GM19035 (cell line): ENCODE results near the gene RHOG.
A peak's percentile ranks its signal among the peaks of the same experiment; 100 is the strongest.
"Not testable (repeated sequence)": the region's sequence is repeated elsewhere in the genome, so short reads cannot be mapped to it uniquely, and the experiment has no call there.

Experiments
- ATAC-seq: cut with Tn5 transposase; IDR thresholded peaks from one replicate; pipeline ENCODE4 v1.9.1; 2021; ENCODE audit not compliant: unreplicated experiment

Gene RHOG

GRCh38 chr11:3840870-3841425, at the start of gene RHOG:
Gene RHOG (minus strand): TSS chr11:3840959. CDS start chr11:3828138, 12,821 bp downstream.
- ATAC-seq: peak; percentile 40

GRCh38 chr11:3890014-3890413, 49.3 kb upstream of the RHOG start:
- no peak for ATAC-seq

- ATAC-seq: no peak
Observed at GRCh38 chr11:3888876-3889275, 48.1 kb upstream of the RHOG start.

- no peak for ATAC-seq
Observed at GRCh38 chr11:3886985-3887384, 46.2 kb upstream of the RHOG start.

GRCh38 chr11:3885855-3886254, 45.1 kb upstream of the RHOG start:
- ATAC-seq: no peak

- ATAC-seq: no peak
Observed at GRCh38 chr11:3882655-3883054, 41.9 kb upstream of the RHOG start.

GRCh38 chr11:3880724-3881123, 40.0 kb upstream of the RHOG start:
- ATAC-seq: peak; percentile 48

DNA sequence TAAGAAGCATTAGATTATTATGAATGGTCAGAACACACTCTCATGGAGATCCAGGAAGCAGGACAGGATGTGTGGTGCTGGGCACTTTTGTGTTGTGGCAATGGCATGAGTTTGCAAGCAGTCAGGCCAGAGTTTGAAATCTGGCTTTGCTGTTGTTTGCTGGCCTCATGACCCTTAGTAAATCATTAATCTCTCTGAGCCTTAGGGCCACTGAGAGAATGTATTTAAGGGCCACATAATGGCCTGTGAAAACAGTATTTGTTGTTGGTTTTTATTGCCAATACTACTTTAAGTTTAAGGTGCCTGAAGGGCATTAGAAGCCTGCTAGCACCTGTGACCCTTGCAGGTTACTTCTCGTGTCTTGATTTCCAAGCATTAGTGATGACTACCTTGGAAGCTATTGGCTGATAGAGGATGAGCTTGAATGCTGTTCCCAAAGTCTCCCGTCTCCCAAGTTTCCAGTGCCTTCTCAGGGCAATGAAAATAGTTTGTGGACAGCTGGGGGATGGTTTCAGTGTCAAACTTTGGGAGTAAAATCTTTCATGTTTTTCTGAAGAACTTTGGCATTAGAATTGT, 39.3 kb upstream of the RHOG start:
- peak; percentile 29 for ATAC-seq

- peak; percentile 45 for ATAC-seq
Observed at GRCh38 chr11:3879216-3879966, 38.6 kb upstream of the RHOG start.

GRCh38 chr11:3878258-3878584, 37.5 kb upstream of the RHOG start:
- ATAC-seq: no peak

- ATAC-seq: no peak
Observed at GRCh38 chr11:3877364-3878257, 36.9 kb upstream of the RHOG start.

- ATAC-seq: no peak
Observed at GRCh38 chr11:3876613-3877012, 35.9 kb upstream of the RHOG start.

DNA sequence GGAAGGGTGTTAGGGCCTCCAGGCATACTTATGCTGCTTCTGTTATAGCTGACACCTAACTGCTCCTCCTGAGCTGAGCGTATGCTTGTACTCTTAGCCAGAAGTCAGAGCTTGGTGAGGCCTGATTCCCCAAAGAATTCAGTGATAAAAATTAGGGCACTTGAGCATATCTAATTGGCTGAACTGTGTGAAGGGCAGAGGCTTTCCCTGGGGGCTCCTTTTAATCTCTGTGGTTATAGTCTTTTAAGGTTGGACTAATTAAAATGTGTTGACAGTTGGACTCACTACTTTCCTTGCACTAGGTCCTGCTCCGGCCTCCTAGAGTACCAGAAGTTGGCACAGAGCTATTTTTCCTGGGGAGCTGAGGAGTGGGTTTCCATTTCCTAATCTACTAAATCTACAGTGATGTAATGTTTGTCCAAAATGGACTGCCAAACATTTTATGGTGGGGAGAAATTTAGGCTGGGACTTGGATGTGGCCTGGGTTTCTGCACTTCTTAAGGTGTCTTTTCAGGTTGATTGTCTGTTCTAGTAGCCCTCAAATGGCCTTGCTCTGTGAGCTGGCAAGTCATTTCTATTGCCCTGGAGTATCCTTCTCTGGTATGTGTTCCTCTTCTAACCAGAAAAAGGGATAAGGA, 33.1 kb upstream of the RHOG start:
- ATAC-seq: no peak

DNA sequence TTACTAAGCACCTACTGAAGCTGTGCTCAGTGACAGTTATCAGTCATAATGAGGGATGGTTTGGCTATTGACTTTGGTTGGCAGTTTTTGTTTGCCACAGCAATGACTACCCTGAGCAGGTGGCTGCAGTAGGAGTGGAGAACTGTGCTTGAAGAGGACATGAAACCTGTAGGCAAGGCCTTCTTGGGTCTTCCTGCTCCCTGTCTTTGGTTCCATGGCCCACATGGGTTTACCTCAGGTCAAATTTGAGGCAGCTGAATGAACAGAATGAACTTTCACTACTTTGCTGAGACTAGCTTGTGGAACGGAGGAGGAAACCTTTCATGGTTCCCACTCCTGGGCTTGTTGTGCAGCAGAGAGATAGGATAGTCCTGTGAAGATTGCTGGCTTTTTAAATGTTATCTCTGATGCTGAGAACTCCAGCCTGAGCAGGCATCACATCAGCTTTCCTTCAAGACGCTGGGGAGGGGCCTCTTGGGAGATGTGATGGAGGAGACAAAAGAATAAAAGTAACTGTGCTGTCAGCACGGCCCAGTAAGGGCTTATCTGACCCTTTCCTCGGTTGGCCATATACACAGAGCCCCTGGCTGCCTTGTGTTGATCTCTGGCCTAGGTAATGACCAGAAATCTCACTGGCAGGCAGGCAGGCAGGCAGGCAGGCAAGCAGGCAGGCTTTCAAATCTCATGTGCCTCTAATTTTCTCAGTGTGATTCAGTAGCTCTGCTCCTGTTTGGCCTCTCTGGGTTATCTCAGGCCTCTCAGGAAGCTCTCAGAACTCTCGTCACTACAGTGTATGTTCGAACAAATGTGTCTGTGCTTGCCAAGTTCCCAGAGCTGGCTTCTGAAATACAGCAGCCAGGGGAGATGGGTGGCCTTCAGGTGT, 26.7 kb upstream of the RHOG start:
- ATAC-seq: peak; percentile 42

DNA sequence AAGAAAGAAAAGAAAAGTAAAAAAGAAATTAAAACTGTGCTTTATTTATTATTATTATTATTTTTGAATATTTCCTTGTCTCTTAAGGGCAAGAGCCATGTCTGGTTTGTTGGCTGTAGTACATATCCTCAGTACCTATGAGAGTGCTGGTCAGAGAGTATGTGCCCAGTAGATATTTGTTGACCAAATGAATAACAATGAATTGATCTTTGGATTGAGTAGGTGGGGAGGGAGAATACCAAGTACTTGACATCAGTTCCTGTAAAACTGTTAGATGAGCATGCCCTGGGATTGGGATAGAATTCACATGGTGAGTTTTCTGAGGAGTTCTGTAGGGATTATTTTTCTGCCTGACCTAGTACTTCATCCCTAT, 26.1 kb upstream of the RHOG start:
- no peak for ATAC-seq

GRCh38 chr11:3866206-3866605, 25.4 kb upstream of the RHOG start:
- peak; percentile 47 for ATAC-seq

DNA sequence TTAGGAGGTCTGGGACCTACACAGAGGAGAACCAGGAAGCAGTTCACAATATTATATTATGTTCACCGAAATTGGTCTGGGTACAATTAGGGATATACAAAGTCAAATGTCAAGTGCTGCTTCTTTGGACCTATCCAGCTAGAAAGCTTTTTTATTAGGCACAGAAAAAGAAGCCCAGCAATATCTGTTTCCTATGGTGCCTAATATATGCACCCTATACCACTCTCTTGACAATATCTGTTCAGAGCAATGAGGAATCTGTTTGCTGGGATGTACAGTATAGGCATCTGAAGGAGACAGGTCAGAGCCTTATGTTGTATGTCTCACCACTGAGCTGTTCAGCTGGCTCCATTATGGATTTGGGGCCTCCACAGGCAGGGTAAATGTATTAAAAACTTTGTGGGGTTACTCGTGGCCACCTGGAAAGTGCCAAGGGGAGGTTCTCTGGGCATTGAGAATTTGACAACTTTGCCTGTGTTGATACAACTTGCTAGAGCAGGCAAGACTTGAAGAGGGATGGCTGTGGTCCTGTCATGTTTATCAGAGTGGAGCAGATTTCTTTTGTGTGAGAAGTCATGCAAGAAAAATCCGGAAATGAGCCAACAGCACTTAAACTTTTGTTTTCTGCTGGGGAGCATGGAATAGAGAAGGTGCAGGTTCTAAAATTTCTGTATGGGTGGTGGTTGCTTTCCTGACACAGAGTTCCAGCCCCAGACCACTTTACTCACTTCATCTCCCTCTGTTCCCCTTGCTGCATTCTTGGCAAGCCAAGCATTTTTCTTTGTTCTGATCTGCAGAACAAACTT, 24.8 kb upstream of the RHOG start:
- no peak for ATAC-seq

- ATAC-seq: no peak
Observed at GRCh38 chr11:3861683-3862082, 20.9 kb upstream of the RHOG start.

GRCh38 chr11:3860898-3861393, 20.2 kb upstream of the RHOG start:
- ATAC-seq: not testable (repeated sequence)
